Activated effector memory CD4-positive, alpha-beta T cell treated with anti-CD3 and anti-CD28 coated beads, Interleukin-2, amount 50 U/mL, for 16 hours (primary cell): ENCODE measurements around the gene CPHXL.

Experiments
- DNase-seq: peaks from one replicate; pipeline ENCODE4 v3.0.0-alpha.2; 2020

The CPHXL gene

DNA sequence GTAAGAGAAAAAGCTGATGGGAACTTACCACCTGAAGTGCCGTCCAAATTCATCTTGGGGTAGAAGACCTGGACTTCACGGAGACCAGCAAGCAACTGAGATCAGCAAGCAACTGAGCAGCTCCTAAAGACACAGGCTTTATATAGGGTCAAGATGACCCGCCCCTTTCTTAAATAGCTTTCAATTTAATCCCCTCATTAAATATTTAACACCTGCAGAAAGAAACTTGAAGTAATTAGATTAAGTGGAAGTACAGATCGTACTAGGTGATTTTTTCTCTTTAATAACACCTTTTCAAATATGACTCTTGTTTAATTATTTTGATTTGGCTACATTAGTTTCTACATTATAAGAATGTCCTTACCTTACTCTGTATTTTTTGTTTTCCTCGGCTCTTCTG is at the start of gene CPHXL:
CPHXL (minus strand) TSS at position 101 of the 400 bp plus-strand sequence; CDS start at position 53, 48 bp downstream.
- no peak for DNase-seq

DNA sequence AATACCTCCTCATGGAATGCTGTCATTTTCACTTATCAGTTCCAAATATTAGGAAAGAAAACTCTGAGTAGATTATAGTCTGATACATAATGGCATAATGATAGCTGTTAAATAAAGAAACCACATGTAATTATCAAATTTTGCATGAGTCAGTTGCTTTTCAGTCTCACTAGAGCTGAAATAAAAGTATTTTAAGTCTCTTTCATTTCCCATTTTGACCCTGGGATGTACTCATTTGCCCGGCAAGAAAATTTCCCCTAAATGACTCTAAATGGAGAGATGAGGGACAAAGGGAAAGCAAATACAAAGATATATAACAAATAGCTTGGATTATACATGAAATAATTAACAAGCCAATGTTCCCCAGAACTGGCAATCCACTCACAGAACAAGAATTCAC is 47.9 kb upstream of the CPHXL start:
- no peak for DNase-seq

DNA sequence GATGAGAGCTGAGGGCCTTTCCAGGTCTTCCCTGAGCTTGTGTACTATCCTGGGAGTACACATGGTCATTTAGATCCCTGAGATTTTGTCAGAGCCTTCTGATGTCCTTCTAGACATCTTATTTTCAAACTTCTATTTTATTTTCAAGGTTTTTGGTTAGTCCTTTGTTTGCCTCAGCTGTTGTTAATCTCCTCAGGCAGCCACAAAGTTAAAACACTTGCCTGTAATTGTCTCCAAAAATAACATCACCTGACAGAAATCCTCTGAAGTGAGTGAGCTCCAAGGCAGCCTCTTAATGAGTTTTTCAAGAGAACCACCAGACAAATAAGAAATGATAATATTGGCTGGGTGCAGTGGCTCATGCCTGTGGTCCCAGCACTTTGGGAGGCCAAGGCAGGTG is 43.8 kb upstream of the CPHXL start:
- DNase-seq, result no peak

DNA sequence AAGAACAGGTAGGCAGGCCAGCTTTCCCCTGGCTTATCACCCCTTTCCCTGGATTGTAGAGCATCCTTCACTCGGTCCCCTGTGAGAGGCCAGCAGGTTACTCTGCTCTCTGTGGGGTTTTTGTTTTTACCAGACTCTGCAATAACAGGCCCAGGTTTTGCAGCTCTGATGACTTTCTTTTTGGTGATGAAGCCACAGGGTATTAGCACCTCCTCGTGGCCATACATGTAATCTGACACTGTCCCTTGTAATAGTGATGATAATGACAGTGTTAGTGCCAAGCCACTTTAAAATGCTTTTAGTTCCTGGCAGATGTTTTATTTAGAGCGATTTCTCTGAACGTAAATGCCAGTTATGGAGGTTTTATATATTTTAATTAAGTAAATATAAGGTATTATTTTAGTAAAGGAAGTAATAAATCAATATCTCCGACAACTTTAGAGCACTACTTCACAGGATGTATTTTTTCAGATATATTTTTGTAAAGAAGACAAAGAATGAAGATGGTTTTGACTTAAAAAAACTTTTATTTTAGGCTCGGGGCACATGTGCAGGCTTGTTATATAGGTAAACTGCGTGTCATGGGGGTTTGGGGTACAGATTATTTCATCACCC is 38.0 kb upstream of the CPHXL start:
- DNase-seq, result peak; percentile 73

DNA sequence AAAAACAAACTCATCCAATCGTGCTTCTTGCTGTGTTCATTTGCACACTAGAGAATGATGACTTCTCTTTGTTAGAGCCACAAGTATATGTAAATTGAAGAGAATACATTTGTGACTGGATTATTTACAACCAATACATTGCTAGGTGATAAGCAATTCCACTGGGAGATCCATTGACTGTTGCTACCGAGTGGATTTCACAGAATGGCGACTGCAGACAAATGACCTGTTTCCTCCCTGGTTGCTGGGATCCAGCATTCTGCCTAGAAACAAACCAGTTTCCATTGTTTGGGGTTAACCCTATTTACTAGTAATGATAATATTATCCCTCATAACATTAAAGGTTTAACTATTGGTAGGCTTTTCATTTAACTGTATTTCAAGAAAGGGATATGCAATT is 36.9 kb upstream of the CPHXL start:
- DNase-seq, result no peak

DNA sequence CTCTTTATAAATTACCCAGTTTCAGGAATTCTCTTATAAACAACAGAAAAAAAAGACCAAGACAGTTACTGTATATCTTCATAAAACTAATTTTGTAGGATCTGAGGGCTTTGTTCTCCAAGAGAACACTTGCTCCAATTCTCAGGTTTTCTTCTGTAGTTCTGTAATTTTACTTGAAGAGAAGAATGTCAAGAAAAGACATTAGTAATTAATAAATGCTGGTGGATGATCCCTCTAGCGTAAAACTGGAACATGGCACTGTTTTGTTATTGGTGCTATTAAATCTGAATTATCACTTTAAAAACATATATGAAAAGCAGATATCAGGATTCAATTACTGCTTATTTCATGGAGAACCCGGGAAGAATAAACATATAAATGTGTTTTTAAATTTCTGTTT is 36.5 kb upstream of the CPHXL start:
- no peak for DNase-seq

DNA sequence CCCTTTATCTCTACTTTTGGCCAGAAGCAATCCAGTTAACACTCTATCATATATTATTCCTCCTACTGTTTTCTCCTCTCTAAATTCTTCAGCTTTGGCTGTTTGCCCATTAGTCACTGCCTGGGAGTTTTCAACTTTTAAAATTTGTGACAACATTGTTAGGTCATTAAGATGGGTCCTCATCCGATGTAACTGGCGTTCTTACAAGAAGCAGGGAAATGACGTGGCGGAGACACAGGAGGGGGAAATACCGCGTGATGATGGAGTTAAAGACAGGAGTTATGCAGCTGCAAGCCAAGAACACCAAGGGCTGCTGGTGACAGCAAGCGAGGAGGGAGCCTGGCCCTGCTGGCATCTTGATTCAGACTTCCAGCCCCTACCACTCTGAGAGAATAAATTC is 34.8 kb upstream of the CPHXL start:
- DNase-seq, result no peak

DNA sequence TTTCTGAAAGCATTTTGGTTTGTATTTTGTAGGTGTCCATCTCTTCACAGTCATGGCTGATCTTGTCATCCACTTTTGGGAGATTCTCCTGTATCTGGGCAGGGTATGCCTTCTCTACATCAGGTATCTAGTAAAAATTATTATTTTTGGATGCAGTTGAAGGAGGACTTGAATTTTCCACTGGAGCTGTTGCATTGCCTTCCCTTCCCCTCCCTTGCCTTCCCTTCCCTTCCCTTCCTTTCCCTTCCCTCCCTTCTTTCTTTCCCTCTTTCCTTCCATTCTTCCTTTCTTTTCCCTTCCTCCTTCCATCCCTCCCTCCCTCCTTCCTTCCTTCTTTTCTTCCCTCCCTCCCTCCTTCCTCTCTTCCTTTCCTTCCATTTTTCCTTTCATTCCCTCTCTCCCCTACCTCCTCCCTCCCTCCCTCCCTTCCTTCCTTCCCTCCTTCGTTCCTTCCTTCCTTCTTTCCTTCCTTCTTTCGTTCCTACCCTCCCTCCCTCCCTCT is 33.8 kb upstream of the CPHXL start:
- no peak for DNase-seq

DNA sequence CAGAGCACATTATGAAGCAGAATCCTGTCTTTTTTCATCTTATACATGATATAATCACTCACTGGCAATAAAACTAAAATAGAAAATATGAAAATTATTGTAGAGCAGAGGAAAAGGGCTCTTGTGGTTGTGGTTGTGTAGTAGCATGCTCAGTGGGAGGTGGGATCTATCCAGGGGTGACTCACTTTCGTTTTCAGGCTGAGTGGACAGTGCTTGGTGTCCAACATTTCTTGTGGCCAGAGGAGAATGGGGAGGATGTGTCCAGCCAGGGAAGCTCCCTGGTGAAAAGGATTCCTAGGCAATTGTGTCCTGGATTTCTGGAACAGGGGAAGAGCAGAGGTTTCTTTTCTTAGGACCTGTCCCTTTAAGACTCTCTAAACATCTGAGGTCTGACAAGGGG is 31.9 kb upstream of the CPHXL start:
- no peak for DNase-seq

DNA sequence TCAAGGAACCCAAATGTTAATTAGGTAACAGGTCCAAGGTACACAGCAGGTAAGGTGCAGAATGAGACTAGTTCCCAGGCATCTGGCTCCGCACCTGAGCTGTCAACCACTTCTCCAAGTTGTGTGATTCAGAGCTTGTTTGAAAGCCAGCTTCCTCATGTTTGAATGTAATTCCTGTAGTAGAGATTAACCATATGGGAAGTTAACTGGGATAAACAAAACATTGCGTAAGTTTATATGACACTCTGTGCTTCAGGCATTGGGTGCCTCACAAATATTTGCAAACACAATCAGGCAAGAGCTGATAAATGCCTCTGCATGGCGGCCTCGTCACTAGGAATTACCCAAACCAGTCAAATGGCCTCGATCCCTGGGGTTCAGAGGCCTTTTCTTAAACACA is 27.9 kb upstream of the CPHXL start:
- DNase-seq, result no peak

DNA sequence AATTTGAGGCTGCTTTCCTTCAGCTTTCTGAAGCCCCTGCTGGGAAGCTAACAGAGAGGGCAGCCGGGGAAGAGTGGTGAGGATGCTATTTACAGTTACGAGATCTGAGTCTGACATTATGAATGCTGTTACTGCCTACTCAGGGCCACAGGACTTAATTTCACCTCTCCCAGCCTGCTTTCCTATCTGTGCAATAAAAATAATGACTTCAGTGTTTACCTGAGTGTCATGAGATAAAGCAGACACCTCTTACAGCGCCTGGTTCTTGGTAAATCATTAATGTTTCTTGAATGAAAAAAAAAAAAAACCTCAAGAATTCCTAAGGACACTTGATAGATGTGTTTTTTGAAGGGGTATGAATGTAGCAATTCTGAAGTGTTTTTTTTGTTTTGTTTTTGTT is 24.2 kb upstream of the CPHXL start:
- DNase-seq, result no peak

DNA sequence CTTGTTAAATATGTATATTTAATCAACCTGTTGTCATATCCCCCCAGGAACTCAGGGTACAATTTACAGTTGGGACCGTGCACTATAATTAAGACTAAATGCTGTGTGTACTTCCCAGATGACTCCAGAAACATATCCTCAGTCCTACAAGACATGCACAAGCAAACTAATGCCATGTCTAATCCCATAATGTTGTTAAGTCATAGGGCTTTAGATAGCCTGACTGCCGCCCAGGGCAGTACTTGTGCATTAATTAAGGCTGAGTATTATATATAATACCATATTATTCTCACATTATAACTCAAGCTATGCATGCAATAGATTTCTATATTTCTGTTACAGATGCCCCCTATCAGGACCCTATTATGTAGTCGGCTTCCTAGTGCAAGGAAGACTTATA is 20.1 kb upstream of the CPHXL start:
- no peak for DNase-seq

DNA sequence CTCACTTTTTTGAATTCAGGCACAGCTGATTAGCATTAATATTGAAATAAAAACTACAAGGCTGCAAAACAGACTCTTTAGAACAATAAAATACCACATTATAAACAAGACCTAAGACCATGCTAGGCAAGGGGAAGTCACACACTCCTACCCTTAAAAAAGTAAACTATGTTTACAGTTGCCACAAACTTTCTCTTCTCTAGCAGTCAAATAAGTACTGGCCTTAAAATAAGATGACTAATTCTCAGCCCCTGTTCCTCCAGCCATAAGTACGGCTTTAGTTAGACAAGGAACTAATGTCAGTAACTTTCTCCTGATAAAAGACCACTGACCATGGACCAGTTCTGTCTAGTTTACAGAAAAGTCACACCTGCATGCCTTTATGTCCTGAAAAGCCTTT is 19.5 kb upstream of the CPHXL start:
- DNase-seq, result no peak

DNA sequence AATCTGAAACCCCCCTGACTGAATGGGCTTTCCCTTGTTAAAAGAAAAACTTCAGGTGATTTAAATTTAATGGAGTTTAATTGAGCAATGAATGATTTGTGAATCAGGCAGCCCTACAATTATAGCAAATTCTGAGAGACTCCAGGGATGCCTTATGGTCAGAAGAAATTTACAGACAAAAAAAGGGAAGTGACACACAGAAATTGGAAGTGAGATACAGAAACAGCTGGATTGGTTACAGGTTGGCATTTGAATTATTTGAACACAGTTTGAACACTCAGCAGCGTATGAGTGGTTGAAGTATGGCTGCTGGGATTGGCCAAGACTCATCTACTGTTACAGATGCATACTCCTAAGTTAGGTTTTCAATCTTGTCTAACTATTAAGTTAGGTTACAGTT is 19.0 kb upstream of the CPHXL start:
- DNase-seq, result no peak

DNA sequence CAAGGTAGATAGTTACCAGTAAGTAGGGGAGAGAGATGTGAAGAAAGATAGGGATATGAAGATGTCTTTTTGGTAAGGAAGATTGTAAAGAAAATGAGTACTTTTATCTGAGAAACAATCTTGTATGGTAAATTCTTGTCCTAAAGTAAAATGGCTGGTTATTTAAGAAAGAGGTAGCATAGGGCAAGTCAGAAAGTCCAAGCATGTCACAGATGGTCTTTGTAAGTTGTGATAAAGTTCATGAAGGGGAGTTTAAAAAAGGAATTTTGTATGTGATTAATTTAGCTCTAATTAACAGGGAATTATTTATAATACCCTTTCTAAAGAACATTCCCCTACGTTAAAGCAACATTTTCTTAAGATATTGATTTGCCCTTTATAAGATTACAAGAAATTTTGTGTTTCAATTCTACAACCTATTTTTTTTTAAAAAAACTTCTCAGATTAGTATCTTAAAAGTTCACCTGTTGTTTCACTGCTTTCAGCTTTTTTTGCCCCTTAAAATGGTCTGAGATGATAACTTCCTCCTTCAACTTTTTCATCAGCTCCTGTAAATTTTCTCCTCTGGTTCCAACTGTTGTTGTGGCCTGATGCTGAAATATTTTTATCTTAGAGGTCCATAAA is 16.2 kb upstream of the CPHXL start:
- DNase-seq, result no peak

DNA sequence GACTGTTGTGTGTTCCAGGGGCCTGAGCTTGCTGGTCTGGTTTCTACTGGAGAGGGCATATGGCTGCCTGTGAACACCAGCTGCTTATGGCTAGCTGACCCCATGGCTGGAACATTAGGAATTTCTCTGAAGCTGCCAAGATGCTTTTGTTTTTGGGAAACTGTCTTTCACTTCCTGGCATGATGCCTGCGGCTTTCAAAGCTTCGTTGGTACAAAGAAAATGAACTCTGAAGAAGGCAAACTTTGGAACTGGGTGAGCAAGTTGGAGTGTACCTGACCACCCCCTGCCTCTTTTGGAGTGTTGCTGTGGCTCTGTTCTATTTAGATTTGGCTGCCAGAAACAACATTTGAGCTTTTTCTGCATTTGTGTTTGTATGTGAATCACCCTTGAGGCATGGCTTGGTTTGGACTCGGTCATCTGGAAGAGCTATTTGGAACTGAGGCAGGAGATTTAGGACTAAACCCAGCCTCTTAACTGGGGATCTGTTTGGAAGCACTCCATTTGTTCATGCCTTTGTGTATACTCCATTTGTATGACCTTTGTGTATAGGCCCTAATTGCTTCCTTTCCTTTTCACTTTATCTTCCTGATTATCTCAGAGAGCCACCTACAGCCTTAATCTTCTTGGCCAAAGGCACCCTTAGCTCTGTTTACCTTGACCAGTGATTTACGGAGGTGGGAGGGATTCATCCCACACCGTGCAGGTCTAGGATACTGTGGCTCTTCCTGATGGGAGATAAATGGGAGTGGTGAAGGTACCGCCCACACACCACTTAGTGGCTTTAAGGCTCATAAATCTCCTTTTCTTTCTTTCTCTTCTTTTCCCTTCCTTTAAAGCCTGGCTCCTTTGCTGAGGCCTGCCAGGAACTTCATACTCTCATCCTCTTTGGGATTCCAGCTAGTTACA is 7.3 kb upstream of the CPHXL start:
- DNase-seq, result no peak

DNA sequence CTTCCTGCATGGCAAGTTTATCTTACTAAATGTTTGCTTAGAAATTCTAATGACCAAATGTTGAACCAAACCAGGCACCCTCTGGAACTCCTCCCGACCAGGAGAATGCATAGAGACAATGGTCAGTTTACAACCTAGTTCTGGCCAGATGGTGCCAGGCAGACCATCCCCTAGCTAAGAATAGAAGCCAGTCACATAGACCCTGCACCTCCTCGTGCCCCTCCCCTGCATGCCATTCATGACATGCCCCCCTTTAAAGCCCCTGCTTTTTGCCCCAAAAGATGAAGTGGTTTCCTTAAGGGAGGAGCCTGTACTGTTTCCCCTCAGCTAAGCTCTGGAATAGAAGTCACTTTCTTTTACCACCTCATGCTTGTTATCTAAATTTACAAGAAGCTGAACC is 6.6 kb upstream of the CPHXL start:
- no peak for DNase-seq

DNA sequence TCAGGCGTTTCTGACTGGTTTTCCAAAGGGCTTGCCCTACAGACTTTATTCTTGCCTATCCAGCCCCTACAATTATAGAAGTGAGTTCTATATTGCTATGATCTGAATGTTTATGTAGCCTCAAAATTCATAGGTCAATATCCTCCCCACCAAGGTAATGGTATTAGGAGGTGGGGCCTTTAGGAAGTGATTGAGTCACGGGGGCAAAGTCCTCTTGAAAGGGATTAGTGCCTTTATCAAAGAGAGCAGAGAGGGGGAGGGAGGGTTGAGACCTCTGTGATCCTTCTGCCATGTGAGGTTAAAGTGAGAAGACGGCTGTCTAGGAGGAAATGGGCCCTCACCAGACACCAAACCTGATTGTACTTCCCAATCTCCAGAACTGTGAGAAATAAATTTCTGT is 931 bp upstream of the CPHXL start:
- no peak for DNase-seq

DNA sequence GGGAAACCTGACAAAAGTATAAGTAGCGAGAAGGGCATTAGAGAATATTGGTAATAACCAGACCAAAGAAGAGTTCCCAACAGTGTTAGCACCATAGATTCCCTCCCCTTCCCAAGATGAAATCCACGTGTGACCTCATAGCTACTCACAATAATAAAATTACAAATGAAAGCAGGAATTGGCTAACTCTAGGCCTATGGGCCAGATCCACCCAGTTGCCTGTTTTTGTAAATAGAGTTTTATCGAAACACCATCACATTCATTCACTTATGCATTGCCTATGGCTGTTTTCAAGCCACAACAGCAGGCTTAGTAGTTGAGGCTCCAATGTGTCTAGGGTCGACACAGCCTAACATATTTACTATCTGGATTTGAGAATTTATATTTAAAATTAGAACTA is 7.8 kb downstream of the CPHXL start:
- DNase-seq, result no peak

DNA sequence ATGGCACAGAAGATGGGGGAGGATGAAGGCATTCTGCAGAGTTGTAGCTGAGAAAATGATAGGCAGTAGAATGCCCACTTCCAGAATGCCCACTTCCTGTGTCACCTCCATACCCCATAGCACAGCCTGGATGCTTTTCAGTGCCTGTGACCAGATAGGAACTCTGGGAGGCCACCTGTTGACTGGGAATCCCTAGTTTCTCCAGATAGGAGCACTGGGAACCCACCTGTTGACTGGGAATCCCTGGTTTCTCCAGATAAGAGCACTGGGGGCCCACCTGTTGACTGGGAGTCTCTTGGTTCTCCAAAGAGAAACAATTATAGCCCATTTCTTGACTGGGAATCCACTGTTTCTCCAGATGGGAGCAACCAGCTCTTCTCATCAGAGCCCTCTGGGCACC is 11.6 kb downstream of the CPHXL start:
- no peak for DNase-seq

DNA sequence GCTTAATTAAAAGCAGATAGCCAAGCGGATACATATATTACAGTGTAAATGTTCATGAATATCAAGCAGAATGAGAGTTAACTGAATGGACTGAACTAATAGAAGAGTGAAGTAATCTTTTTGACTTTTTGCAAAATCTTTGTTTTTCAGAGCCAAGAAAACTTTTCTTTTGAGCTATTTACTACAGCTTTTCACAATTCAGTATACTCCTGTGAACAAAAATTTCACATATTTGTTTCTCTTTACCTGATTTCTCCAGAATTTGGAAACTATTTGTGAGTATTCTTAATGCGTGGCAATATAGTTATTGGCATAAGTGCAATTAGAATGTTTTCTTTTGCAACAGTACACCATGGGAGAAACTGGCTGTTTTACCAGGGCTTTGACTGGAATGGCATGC is 15.9 kb downstream of the CPHXL start:
- no peak for DNase-seq

DNA sequence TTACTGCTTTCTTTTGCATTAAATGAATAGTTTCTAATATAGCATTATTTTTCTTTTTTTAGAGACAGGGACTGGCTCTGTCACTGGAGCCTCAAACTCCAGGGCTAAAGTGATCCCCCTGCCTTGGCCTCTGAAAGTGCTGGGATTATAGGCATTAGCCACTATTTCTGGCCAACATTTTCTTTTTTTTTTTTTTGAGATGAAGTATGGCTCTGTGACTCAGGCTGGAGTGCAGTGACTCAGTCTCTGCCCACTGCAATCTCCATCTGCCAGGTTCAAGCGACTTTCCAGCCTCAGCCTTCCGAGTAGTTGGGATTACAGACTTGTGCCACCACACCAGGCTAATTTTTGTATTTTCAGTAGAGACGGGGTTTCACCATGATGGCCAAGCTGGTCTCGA is 23.0 kb downstream of the CPHXL start:
- no peak for DNase-seq

DNA sequence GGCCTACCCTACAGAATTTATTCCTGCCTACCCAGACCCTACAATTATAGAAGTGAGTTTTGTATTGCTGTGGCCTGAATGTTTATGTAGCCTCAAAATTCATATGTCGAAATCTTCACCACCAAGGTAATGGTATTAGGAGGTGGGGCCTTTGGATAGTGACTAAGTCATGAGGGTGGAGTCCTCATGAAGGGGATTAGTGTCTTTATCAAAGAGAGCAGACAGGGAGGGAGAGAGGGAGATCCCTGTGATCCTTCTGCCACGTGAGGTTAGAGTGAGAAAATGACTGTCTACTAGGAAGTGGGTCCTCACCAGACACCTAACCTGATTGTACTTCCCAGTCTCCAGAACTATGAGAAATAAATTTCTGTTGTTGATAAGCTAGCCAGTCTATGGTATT is 24.0 kb downstream of the CPHXL start:
- DNase-seq, result no peak

DNA sequence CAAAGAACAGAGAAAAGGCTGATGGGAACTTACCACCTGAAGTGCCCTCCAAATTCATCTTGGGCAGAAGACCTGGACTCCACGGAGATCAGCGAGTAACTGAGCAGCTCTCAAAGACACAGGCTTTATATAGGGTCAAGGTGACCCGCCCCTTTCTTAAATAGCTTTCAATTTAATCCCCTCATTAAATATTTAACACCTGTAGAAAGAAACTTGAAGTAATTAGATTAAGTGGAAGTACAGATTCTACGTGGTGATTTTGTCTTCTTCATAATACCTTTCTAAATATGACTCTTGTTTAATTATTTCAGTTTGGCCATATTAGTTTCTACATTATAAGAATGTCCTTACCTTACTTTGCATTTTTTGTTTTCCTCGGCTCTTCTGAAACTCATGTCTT is 24.9 kb downstream of the CPHXL start, which contains the start of gene DUXB:
DUXB (minus strand) TSS at position 101 of the 400 bp plus-strand sequence; CDS start at position 58, 43 bp downstream.
- no peak for DNase-seq
